DMS153 treated with DMSO at 0.1 percent for 48 hours (cell line): ENCODE measurements around the gene PEAK1.

ENCODE experiments used
- DNase-seq: peaks from one replicate; lab custom pipeline; 2025; ENCODE audit not compliant: unreplicated experiment; lab: John Stamatoyannopoulos, UW

PEAK1 gene

DNA sequence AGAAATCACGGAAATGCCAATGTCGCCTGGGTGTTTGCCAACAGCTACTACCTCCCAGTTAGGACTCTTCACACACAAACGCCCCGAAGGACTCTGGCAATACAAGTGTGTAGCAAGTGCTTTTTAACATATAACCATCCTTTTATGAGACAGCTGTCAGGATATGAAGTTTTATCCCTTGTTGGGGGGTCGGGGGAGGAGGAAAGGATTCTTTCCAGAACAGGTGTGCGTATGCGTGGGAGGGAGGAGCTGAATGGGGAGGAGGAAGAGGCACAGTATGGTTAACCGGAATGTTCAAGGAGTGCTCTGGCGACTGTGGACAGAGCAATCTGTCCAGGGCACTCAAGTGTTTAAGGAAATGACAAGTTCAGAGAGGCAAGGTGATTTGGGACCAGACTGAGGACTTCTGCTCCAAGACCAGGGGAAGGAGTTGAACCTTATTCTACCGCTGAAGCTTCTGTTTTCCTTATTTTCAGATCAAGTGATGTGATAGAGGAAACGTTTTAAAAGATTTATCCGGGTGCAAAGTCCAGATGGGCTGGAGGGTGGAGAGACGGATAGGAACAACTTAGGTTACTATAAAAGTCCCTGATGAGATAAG is 350.3 kb downstream of the PEAK1 start:
- no peak for DNase-seq

DNA sequence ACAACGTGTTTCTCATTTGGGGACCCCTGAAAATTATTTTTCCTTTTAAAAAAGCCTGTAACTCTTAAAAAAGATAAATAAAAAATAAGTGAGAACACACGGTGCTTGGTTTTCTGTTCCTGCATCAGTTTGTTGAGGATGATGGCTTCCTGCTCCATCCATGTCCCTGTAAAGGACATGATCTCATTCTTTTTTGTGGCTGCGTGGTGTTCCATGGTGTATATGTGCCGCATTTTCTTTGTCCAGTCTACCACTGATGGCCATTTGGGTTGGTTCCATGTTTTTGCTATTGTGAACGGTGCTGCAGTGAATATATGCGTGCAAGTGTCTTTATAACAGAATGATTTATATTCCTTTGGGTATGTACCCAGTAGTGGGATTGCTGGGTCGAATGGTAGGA is 351.3 kb downstream of the PEAK1 start:
- DNase-seq: no peak

DNA sequence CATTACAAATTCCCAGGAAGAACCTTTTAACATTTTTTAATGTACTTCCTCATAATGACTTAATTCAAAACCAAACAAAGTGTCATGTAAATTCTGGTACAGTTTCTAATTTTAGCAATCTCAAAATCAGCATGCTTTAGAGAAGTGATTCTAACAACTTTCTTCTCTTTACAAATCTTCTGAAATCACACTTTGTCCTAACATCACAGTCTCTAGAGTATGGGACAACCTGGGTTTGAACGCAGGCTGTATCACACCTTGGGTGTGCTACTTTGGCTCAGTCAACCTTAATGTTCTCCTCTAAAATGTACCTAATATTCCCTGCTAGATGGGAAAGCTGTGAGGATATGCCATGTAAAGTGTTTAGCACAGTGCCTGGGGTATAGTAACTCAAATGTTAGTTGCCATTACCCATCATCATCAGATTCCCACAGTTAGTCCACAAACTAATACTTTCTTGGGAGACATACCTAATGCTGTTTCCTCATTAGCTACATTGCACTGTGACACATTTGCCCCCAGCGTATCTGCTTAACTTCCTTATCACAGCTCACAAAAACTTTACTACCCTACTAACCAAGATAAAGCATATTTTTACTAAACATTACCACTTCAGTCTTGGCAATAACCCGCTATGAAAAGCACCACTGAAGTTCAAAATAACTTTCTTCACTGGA is 352.1 kb downstream of the PEAK1 start:
- DNase-seq: no peak

DNA sequence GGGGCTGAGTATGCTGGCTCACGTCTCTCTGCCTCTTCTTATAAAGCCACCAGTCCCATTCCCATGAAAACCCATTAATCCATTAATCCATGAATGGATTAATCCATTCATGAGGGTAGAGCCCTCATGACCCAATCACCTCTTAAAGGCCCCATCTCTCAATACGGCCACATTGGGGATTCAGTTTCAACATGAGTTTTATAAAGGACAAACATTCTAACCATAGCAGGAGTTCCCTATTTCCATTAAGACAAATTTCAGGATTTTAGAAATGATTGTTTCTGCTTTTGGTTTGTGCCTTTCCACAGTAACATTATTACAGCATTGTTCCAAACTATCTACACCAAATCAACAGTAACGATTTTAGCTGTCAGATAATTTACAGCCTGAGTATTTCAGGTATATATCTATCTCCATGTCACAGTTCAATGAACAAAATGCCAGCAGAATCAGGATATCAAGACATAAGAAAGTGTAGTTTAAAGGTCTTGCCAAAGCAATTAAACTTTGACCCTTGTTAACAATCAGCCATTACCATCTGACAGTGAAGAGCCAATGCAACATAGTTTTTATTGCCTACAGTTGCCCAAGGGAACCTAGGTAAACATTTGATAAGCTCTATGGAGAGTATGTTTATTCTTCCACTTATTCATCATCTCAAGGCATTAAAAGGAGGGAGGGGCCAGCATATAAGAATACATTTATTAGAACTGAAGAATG is 352.8 kb downstream of the PEAK1 start:
- DNase-seq: no peak

DNA sequence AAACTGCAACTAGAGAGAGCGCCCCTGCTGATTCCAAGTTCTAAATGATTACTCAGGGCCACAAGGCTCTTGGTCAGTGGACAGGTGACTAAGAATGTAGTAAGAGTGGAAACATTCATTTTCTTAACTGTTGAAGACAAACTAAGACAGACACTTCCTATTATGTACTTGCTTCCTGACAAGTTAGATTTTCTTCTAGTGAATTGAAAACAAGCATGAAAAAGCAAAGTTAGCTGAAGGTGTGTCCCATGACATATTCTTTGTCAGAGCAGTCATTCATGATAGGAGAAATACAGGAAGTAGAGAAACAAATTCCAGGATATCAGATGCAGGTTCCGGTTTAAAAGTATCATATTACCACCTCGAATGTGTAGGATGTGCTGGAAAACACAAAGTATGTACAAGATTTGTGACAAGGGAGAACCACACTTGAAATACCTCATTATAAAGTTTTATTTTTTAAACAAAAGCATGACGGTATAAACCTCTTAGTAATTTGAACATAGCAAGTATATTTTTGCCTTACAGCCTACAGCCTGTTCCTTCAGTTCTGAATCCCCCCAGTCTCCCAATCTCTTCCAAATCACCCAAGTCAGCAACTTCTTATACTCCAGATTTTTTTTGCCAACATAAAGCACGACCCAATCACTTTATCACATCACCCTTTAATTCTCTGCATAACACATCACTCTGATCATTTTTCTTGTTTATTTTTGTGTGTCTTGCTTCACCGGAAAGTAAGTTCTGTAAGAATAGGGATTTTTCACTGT is 355.2 kb downstream of the PEAK1 start:
- no peak for DNase-seq

DNA sequence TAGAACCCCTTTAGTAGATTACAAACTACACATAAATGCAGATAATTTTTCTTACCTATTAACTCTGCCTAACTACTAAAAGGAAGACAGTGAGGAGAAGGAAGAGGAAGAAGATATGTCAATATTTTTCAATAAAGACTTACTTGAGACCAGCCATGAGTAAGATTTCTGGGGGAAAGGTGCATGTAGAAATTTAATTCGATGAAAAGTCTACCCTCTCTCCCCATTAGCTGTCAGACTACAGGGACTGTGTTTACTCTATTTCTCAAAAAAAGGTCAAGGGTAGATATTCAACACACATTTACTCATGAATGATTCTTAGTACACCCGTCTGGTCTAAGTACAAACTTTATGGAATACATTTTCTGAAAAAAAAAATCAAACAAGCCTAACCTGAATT is 355.8 kb downstream of the PEAK1 start:
- DNase-seq: no peak

DNA sequence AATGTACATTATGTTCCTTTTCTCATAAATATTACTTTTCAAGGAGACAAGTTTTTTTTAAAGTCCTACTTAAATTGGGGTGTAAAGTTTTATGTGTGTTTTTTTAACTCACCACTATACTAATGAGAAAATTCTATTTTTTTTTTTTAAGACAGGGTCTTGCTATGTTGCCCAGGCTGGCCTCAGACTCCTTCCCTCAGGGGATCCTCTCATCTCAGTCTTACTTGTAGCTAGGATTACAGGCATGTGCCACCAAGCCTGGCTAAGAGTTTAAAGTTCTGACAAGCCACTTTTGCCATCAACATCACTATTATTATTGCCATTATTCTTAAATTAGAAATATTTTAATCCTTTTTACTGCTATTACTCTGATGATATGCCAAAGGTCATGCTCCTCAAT is 356.7 kb downstream of the PEAK1 start:
- DNase-seq: no peak

DNA sequence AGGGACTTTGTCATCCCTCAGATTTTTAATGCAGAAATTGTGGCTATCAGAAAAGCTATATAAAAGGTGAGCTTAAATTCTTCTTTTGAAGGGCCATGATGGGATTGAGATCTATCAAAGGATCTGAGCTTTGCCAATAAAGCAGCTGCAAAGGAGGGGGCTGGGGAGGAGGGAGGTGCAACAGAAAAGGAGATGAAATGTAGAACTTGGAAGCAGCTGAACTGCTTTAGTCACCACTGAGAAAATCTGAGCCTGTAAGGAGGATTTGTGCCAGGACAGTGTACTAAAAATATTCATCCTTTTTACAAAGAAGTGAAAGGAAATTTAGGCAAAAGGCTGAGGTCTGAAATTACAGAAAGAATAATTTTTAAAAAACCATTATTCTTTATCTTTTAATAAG is 359.4 kb downstream of the PEAK1 start:
- DNase-seq: no peak

DNA sequence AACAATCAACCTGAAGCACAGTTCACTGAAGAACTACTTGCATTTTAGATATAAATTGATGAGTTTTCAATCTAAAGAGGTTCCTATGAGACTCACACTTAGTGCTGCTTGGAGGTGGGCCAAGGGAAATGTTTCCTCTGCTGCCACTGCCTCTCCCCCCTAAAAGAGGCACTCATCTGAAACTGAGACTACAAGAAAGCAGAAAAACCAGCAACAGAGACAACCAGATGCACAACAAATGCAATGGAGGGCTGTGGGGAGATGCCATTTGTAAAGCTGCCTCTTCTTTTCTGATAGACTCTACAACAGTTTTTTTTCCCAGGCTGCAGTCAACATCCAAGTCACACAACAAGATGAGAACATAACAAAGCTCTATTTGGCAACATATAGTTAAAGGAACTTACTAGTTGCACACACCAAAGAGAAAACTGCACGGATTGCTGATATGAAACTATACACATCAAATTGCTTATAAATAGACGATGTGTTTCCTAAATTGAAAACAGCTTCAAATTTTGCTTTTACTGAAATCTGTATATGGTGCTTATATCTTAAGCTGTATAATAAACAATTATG is 360.0 kb downstream of the PEAK1 start:
- no peak for DNase-seq

DNA sequence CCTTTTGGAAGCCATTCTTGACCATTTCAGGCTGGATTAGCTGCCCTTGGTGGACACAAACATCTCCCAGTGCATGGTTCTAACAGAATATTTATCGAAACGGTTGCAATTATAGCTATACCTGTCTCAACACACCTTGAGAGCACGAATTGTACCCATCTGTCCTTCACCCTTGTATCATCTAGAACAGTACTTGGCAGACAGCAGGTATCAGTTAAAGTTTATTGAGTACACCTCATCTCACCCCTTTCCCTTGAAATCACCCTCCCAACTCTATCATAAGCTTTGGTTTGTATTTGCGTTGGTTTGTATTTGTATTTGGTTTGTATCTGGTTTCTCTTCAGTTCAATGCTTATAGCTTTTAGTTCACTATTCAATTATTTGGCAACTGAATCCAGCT is 361.4 kb downstream of the PEAK1 start:
- DNase-seq: no peak

DNA sequence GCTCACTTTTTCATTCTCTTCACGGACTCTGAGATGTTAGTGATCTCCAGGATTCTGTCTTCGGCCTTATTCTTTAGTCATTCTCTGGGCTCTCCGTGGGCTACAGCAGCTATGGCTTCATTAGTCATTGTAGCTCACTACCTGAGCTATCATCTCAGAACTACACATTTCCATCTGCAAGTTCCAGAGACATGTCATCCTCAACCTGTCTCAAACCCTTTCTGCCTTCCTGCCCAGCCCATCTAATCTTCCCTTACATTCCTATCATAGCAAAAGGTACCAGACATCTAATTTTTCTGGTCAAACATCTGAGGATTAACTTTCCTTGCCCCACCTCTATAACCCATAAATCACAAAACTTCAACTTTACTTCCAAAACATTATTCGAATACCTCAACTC is 362.2 kb downstream of the PEAK1 start:
- DNase-seq: no peak

DNA sequence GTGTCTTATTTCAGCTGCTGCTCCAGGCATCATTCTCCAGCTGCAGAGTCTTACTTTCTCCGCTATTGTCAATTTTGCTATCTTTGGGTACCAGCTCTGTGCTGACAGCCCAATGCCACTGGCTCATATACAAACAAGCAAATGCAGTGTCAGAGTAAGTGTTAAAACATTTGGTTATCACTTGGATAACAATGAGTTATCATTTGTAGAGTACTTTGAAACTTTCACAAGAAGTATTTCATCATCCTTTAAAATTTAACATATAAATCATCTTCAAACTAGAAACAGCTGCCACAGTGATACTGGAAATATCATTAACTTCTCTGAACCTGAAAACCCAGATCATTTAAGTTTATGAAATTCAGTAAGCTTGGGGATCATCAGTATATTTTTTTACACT is 362.8 kb downstream of the PEAK1 start:
- DNase-seq: no peak

DNA sequence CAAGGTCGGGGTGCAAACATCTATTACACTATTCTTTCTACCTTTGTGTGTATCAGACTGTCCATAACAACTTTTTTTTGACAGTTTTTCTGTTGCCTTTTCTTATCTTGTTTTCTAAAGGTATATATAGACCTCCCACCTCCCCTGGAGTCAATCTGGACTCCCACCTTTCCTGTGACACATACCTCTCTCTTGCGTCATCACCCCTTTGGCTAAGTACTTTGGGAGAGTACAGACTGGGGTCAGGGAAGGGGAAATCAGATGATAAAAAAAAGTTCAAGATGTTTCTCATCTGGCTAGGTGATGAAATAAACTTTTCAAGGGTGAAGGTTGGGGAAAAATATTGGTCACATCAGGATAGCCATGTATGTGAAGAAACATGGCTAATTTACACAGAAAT is 366.2 kb downstream of the PEAK1 start:
- no peak for DNase-seq

DNA sequence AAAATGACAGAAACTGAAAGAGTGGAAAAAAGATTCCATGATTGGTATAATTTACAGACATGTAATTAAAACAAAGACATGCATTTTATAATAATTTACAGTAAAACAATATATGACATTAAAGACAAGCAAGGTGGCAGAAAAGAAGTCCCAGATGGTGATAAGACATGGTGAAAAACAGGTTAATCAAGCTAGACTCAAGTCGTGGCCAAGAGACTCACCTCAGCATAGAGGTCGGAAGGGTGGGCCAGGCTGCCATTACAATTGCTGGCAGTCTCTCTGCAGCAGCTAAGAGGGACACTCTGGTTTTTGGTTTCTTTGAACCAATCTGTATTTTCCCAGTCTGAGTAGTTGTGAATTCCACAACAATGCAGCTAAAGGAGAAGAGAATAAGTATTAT is 367.3 kb downstream of the PEAK1 start:
- DNase-seq: no peak
